GM23338 (cell line): Measurements from ENCODE around the gene REV3L. TPM values are rescaled to one million over a fixed set of nuclear protein-coding genes. Genes with fewer than 3 reads are reported as not detected.

Source experiments
- ATAC-seq: fragments of 200-7000 bp; cut with Tn5 transposase; 3 replicates; pipeline ENCODE4 v1.9.1; 2020
- DNase-seq: peaks from one replicate; pipeline ENCODE4 v3.0.0-alpha.2; 2015; ENCODE audit warnings: low spot score
- H2AFZ ChIP-seq: fragments of 200-600 bp; sonication (generic); 2 replicates; pipeline ENCODE4 v1.8.0; 2016; ENCODE audit warnings: antibody characterized with exemption, mild to moderate bottlenecking, moderate library complexity
- H3F3A ChIP-seq: fragments of 200-600 bp; sonication (generic); replicated peaks from 2 replicates; pipeline ENCODE4 v1.8.0; 2017; ENCODE audit warnings: antibody characterized with exemption, mixed run types, low read depth
- H3K27ac ChIP-seq: fragments of 200-600 bp; sonication (generic); 2 replicates; pipeline ENCODE4 v1.6.1; 2016; ENCODE audit warnings: low read depth
- H3K27me3 ChIP-seq: fragments of 200-600 bp; sonication (generic); 2 replicates; pipeline ENCODE4 v1.8.0; 2016; ENCODE audit warnings: mild to moderate bottlenecking, mixed run types, moderate library complexity; ENCODE audit not compliant: insufficient read depth
- H3K36me3 ChIP-seq: fragments of 200-600 bp; sonication (generic); 2 replicates; pipeline ENCODE4 v1.8.0; 2016; ENCODE audit warnings: mild to moderate bottlenecking; ENCODE audit not compliant: insufficient read depth
- H3K4me1 ChIP-seq: fragments of 200-600 bp; sonication (generic); 2 replicates; pipeline ENCODE4 v1.8.0; 2016; ENCODE audit warnings: mild to moderate bottlenecking, moderate library complexity; ENCODE audit not compliant: insufficient read depth
- H3K4me2 ChIP-seq: fragments of 200-600 bp; sonication (generic); 2 replicates; pipeline ENCODE4 v1.7.1; 2017; ENCODE audit warnings: mixed run types
- H3K4me3 ChIP-seq: fragments of 200-600 bp; sonication (generic); 2 replicates; pipeline ENCODE4 v1.6.1; 2016; ENCODE audit warnings: mixed run types
- H3K79me2 ChIP-seq: fragments of 200-600 bp; sonication (generic); replicated peaks from 2 replicates; pipeline ENCODE4 v1.8.0; 2017; ENCODE audit warnings: mild to moderate bottlenecking; ENCODE audit not compliant: insufficient read depth
- H3K9me2 ChIP-seq: fragments of 200-600 bp; sonication (generic); 2 replicates; pipeline ENCODE4 v1.8.0; 2017; ENCODE audit not compliant: insufficient read depth
- H4K20me1 ChIP-seq: fragments of 200-600 bp; sonication (generic); replicated peaks from 2 replicates; pipeline ENCODE4 v1.8.0; 2017; ENCODE audit warnings: mild to moderate bottlenecking; ENCODE audit not compliant: insufficient read depth
- H3K27ac Mint-ChIP-seq: 2 replicates; pipeline ENCODE4 v1.8.0; 2020; ENCODE audit warnings: inconsistent platforms, mild to moderate bottlenecking, moderate library complexity, mixed read lengths
- H3K27me3 Mint-ChIP-seq: 3 replicates; pipeline ENCODE4 v1.8.0; 2022; ENCODE audit warnings: low read depth, mild to moderate bottlenecking, moderate library complexity, mixed read lengths, inconsistent platforms; ENCODE audit not compliant: insufficient read depth, poor library complexity
- H3K36me3 Mint-ChIP-seq: 3 replicates; pipeline ENCODE4 v1.8.0; 2021; ENCODE audit warnings: low read depth, mild to moderate bottlenecking, inconsistent platforms, moderate library complexity, mixed read lengths
- H3K4me1 Mint-ChIP-seq: 3 replicates; pipeline ENCODE4 v1.8.0; 2020; ENCODE audit warnings: mild to moderate bottlenecking, inconsistent platforms, mixed read lengths
- H3K4me3 Mint-ChIP-seq: 3 replicates; pipeline ENCODE4 v1.8.0; 2021; ENCODE audit warnings: moderate library complexity, mild to moderate bottlenecking, inconsistent platforms, mixed read lengths
- H3K9me3 Mint-ChIP-seq: 3 replicates; pipeline ENCODE4 v1.8.0; 2020; ENCODE audit warnings: moderate library complexity, mild to moderate bottlenecking, inconsistent platforms, mixed read lengths
- CREB1 ChIP-seq: fragments of 250-450 bp; sonication (Bioruptor Pico); IDR thresholded peaks from 2 replicates; pipeline ENCODE4 v1.5.0; 2020; ENCODE audit warnings: low read depth, mild to moderate bottlenecking, moderate library complexity
- ETS1 ChIP-seq: IDR thresholded peaks from 2 replicates; pipeline ENCODE4 v1.6.1; 2016; ENCODE audit warnings: antibody characterized with exemption
- EZH2 ChIP-seq: fragments of 200-600 bp; sonication (generic); IDR thresholded peaks from one replicate; pipeline ENCODE4 v1.8.0; 2017; ENCODE audit warnings: antibody characterized with exemption, mild to moderate bottlenecking, low read depth; ENCODE audit not compliant: unreplicated experiment
- JUNB ChIP-seq: IDR thresholded peaks from one replicate; pipeline ENCODE4 v1.6.1; 2016; ENCODE audit warnings: antibody characterized with exemption; ENCODE audit not compliant: unreplicated experiment
- NANOG ChIP-seq: IDR thresholded peaks from 2 replicates; pipeline ENCODE4 v1.6.1; 2016; ENCODE audit warnings: antibody characterized with exemption, borderline replicate concordance
- POLR2AphosphoS5 ChIP-seq: IDR thresholded peaks from 2 replicates; pipeline ENCODE4 v1.6.1; 2016; ENCODE audit warnings: antibody characterized with exemption, low read depth
- STAT1 ChIP-seq: IDR thresholded peaks from one replicate; pipeline ENCODE4 v1.6.1; 2016; ENCODE audit warnings: antibody characterized with exemption; ENCODE audit not compliant: unreplicated experiment
- ZNF114 ChIP-seq: fragments of 250-450 bp; sonication (Bioruptor Pico); IDR thresholded peaks from 2 replicates; pipeline ENCODE4 v1.5.0; 2020; ENCODE audit warnings: mild to moderate bottlenecking, moderate library complexity
- ZNF331 ChIP-seq: fragments of 250-450 bp; sonication (Bioruptor Pico); IDR thresholded peaks from 2 replicates; pipeline ENCODE4 v1.5.0; 2020; ENCODE audit warnings: low read depth, mild to moderate bottlenecking, moderate library complexity
- polyA plus RNA-seq: library from polyadenylated mRNA; unstranded; fragments of >200 nt; fragmentation: Nextera tagmentation; extraction: Ambion mirVana; gene quantifications from 2 replicates; pipeline ENCODE4 v1.2.1, GENCODE V29; 2016
- total RNA-seq: library from RNA; depleted of rRNA; stranded (reverse); fragments of >200 nt; shearing (Covaris generic); gene quantifications from 2 replicates; pipeline ENCODE4 v1.2.3, GENCODE V29; 2014
- TF ChIP-seq, protein P1 (sequence below): IDR thresholded peaks from one replicate; pipeline ENCODE4 v1.6.1; 2018; ENCODE audit warnings: antibody characterized with exemption; ENCODE audit not compliant: unreplicated experiment
- TF ChIP-seq, protein P2 (sequence below): fragments of 250-450 bp; sonication (Bioruptor Pico); IDR thresholded peaks from 2 replicates; pipeline ENCODE4 v1.5.0; 2020; ENCODE audit warnings: mild to moderate bottlenecking, moderate library complexity

Gene REV3L
- total and polyA plus RNA-seq, 2 experiments from 2014 or later = 8.3 to 13.1 TPM

DNA sequence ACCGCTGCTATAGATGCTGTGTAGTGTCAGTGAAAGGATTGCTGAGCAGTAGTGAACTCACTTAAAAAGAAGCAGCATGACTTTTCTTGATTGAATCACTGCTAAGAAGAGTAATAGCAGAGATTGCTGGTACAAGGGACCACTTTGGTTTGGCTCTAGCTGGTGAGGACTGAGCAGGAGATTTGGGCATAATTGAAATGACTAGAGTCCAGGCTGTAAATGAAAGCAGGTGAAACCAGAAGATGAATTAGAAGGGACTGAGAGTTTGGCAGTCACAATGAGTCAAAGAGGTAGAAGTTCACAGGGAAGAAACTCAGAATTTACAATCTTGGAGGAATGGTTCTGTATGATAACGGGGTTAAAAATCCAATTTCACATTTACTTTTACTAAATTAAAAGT lies 19.1 kb upstream of the REV3L start (continued):
- TF ChIP-seq, protein P1, sequence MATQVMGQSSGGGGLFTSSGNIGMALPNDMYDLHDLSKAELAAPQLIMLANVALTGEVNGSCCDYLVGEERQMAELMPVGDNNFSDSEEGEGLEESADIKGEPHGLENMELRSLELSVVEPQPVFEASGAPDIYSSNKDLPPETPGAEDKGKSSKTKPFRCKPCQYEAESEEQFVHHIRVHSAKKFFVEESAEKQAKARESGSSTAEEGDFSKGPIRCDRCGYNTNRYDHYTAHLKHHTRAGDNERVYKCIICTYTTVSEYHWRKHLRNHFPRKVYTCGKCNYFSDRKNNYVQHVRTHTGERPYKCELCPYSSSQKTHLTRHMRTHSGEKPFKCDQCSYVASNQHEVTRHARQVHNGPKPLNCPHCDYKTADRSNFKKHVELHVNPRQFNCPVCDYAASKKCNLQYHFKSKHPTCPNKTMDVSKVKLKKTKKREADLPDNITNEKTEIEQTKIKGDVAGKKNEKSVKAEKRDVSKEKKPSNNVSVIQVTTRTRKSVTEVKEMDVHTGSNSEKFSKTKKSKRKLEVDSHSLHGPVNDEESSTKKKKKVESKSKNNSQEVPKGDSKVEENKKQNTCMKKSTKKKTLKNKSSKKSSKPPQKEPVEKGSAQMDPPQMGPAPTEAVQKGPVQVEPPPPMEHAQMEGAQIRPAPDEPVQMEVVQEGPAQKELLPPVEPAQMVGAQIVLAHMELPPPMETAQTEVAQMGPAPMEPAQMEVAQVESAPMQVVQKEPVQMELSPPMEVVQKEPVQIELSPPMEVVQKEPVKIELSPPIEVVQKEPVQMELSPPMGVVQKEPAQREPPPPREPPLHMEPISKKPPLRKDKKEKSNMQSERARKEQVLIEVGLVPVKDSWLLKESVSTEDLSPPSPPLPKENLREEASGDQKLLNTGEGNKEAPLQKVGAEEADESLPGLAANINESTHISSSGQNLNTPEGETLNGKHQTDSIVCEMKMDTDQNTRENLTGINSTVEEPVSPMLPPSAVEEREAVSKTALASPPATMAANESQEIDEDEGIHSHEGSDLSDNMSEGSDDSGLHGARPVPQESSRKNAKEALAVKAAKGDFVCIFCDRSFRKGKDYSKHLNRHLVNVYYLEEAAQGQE = no peak
- no peak for TF ChIP-seq NANOG
- no peak for TF ChIP-seq POLR2AphosphoS5
- no peak for TF ChIP-seq JUNB
- TF ChIP-seq EZH2 = no peak

- Histone ChIP-seq H3F3A (no peaks in the 10 kb centered on the region), H3K27ac (no peak overlapping the region), H3K4me2 (no peak overlapping the region), H4K20me1 (no peaks in the 10 kb centered on the region; the same call in 1 of the 2 replicates), H3K79me2 (peaks cover 61% of the 10 kb centered on the region), H3K36me3 (no peaks in the 10 kb centered on the region), H3K9me2 (no peaks in the 10 kb centered on the region), H3K4me3 (no peak overlapping the region), H3K4me1 (peaks cover 22% of the 10 kb centered on the region), H2AFZ (no peak overlapping the region), H3K27me3 (no peaks in the 10 kb centered on the region)
- H3K36me3 Mint-ChIP-seq = no peaks in the 10 kb centered on the region
- ATAC-seq (no peak), DNase-seq (no peak)
- no peaks in the 10 kb centered on the region for H3K27me3 Mint-ChIP-seq
- no peaks in the 10 kb centered on the region for H3K9me3 Mint-ChIP-seq
- peaks cover 27% of the 10 kb centered on the region for H3K4me1 Mint-ChIP-seq
- H3K27ac Mint-ChIP-seq = no peak overlapping the region
- H3K4me3 Mint-ChIP-seq = no peak overlapping the region
- no peak for TF ChIP-seq EZH2
- TF ChIP-seq ZNF331 (CRISPR knock-in tag) = no peak
- TF ChIP-seq NANOG = no peak
- no peak for TF ChIP-seq ZNF114
- no peak for TF ChIP-seq STAT1
- TF ChIP-seq, protein P2, sequence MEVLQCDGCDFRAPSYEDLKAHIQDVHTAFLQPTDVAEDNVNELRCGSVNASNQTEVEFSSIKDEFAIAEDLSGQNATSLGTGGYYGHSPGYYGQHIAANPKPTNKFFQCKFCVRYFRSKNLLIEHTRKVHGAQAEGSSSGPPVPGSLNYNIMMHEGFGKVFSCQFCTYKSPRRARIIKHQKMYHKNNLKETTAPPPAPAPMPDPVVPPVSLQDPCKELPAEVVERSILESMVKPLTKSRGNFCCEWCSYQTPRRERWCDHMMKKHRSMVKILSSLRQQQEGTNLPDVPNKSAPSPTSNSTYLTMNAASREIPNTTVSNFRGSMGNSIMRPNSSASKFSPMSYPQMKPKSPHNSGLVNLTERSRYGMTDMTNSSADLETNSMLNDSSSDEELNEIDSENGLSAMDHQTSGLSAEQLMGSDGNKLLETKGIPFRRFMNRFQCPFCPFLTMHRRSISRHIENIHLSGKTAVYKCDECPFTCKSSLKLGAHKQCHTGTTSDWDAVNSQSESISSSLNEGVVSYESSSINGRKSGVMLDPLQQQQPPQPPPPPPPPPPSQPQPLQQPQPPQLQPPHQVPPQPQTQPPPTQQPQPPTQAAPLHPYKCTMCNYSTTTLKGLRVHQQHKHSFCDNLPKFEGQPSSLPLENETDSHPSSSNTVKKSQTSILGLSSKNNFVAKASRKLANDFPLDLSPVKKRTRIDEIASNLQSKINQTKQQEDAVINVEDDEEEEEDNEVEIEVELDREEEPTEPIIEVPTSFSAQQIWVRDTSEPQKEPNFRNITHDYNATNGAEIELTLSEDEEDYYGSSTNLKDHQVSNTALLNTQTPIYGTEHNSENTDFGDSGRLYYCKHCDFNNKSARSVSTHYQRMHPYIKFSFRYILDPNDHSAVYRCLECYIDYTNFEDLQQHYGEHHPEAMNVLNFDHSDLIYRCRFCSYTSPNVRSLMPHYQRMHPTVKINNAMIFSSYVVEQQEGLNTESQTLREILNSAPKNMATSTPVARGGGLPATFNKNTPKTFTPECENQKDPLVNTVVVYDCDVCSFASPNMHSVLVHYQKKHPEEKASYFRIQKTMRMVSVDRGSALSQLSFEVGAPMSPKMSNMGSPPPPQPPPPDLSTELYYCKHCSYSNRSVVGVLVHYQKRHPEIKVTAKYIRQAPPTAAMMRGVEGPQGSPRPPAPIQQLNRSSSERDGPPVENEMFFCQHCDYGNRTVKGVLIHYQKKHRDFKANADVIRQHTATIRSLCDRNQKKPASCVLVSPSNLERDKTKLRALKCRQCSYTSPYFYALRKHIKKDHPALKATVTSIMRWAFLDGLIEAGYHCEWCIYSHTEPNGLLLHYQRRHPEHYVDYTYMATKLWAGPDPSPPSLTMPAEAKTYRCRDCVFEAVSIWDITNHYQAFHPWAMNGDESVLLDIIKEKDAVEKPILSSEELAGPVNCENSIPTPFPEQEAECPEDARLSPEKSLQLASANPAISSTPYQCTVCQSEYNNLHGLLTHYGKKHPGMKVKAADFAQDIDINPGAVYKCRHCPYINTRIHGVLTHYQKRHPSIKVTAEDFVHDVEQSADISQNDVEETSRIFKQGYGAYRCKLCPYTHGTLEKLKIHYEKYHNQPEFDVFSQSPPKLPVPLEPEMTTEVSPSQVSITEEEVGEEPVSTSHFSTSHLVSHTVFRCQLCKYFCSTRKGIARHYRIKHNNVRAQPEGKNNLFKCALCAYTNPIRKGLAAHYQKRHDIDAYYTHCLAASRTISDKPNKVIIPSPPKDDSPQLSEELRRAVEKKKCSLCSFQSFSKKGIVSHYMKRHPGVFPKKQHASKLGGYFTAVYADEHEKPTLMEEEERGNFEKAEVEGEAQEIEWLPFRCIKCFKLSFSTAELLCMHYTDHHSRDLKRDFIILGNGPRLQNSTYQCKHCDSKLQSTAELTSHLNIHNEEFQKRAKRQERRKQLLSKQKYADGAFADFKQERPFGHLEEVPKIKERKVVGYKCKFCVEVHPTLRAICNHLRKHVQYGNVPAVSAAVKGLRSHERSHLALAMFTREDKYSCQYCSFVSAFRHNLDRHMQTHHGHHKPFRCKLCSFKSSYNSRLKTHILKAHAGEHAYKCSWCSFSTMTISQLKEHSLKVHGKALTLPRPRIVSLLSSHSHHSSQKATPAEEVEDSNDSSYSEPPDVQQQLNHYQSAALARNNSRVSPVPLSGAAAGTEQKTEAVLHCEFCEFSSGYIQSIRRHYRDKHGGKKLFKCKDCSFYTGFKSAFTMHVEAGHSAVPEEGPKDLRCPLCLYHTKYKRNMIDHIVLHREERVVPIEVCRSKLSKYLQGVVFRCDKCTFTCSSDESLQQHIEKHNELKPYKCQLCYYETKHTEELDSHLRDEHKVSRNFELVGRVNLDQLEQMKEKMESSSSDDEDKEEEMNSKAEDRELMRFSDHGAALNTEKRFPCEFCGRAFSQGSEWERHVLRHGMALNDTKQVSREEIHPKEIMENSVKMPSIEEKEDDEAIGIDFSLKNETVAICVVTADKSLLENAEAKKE (CRISPR knock-in tag) = no peak
- TF ChIP-seq ETS1 = no peak
- no peak for TF ChIP-seq CREB1 (CRISPR knock-in tag)
- TF ChIP-seq, protein P1 = no peak
Observed at GRCh38 chr6:111499269-111499793, 16.3 kb upstream of the REV3L start.
